ENCODE results near the gene ZBTB20.

Gene ZBTB20

DNA sequence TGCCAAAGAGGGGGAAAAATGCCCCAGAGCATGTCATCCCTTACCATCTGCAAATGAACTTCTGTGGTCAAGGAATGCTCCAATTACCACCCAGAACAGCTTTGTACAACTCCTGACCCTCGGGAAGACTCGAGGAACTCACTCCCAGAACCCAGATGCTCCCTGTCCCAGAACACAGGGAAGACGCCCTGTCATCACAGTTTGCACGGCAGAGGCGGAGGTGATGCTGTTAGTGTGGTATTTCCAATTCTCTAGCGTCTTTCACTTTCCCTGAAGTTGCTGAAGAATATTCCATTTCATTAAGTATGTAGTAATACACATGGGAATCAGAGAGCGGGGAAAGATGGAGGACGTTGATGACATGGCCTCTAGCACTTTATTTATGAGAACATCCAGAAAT lies 659.6 kb downstream of the ZBTB20 start:
- no peaks in the 10 kb centered on the region for H3K36me3 ChIP-seq
- no peaks in the 10 kb centered on the region for H3K9me3 ChIP-seq
- DNase-seq, result no peak
- TF ChIP-seq CTCF (IDR thresholded peaks at IDR 0.05; ENCODE audit: low read depth, low read length), result no peak
- H3K27me3 ChIP-seq, result no peaks in the 10 kb centered on the region
- no peaks in the 10 kb centered on the region for H3K4me1 ChIP-seq
- H3K4me3 ChIP-seq (ENCODE audit: low read depth, low read length), result no peak overlapping the region

DNA sequence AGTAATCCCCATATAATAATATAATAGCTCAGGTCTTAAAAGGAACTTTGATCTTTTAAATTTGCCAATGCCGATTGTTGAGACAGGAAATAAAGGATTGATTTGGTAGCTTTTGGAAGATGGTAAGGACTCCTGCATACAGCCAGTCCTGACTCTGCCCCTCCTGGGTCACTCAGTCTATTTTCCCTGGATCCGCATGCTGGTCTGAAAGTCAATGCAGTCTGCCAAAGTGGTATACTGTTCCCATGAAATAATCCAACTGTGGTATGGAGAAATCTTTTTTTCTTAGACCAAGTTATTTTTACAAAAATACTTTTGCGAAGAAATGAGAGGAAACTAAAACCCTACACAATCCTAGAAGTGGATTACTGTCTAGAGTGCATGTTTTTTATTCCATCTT lies 662.2 kb downstream of the ZBTB20 start:
- TF ChIP-seq CTCF (IDR thresholded peaks at IDR 0.05; ENCODE audit: low read depth, low read length), result no peak

GRCh38 chr3:114481113-114481512 lies 666.0 kb downstream of the ZBTB20 start:
- Histone ChIP-seq H3K9me3 (no peaks in the 10 kb centered on the region), H3K27me3 (no peaks in the 10 kb centered on the region), H3K4me3 (ENCODE audit: low read depth, low read length) (no peak overlapping the region), H3K36me3 (no peaks in the 10 kb centered on the region), H3K4me1 (peaks cover 3% of the 10 kb centered on the region; the same call in 1 of the 2 replicates)
- TF ChIP-seq CTCF (IDR thresholded peaks at IDR 0.05; ENCODE audit: low read depth, low read length), result no peak
- DNase-seq, result no peak

More for the DNA sequence above, 662.2 kb downstream of the ZBTB20 start:
- no peak overlapping the region for H3K4me3 ChIP-seq (ENCODE audit: low read depth, low read length)
- H3K4me1 ChIP-seq, result peaks cover 3% of the 10 kb centered on the region; the same call in 1 of the 2 replicates
- H3K9me3 ChIP-seq, result no peaks in the 10 kb centered on the region
- no peaks in the 10 kb centered on the region for H3K36me3 ChIP-seq
- H3K27me3 ChIP-seq, result no peaks in the 10 kb centered on the region
- DNase-seq, result no peak

DNA sequence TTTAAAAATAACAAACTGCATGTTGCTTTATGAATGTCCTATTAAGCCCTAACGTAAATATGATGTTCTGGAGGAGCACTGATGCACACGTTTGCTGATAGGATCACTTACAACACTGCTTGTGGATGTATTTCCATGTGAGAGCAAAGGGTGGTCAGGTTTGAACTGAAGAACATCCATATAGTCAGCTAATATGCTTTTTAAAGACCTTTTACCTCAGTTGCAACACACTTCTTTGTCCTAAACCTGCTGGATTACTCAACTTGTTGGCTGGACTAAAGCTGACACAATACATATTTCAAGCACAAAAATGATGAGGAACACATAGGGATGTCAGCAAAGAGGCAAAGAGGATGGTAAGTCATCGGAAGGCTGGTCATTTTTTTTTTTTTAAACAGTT lies 666.6 kb downstream of the ZBTB20 start:
- TF ChIP-seq CTCF (IDR thresholded peaks at IDR 0.05; ENCODE audit: low read depth, low read length), result no peak

DNA sequence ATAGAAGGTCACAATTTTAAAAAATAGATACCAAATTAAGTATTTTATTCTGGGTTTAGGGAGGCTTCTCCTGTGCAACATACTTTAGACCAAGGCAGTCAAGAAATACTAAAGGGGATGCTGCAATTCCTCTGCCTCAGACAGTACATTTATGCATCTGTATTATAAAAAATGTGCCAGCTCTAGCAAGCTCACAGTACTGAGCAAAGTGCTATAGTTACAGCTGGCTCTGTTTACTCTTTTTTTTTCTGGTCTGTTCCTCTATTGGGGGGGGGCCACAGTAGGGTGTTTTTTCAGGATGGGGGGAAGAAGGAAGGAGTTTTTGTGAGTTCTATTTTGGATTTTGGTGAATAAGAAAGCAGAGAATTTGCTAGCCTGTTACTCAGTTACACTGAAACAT lies 668.3 kb downstream of the ZBTB20 start:
- no peak for TF ChIP-seq CTCF (IDR thresholded peaks at IDR 0.05; ENCODE audit: low read depth, low read length)
- Histone ChIP-seq H3K4me3 (ENCODE audit: low read depth, low read length) (no peak overlapping the region), H3K9me3 (no peaks in the 10 kb centered on the region), H3K4me1 (peaks cover 3% of the 10 kb centered on the region; the same call in 1 of the 2 replicates), H3K27me3 (no peaks in the 10 kb centered on the region), H3K36me3 (no peaks in the 10 kb centered on the region)
- DNase-seq, result no peak

More for the DNA sequence above, 666.6 kb downstream of the ZBTB20 start:
- no peaks in the 10 kb centered on the region for H3K36me3 ChIP-seq
- H3K4me3 ChIP-seq (ENCODE audit: low read depth, low read length), result no peak overlapping the region
- no peaks in the 10 kb centered on the region for H3K9me3 ChIP-seq
- H3K4me1 ChIP-seq, result peaks cover 3% of the 10 kb centered on the region; the same call in 1 of the 2 replicates
- H3K27me3 ChIP-seq, result no peaks in the 10 kb centered on the region
- no peak for DNase-seq

DNA sequence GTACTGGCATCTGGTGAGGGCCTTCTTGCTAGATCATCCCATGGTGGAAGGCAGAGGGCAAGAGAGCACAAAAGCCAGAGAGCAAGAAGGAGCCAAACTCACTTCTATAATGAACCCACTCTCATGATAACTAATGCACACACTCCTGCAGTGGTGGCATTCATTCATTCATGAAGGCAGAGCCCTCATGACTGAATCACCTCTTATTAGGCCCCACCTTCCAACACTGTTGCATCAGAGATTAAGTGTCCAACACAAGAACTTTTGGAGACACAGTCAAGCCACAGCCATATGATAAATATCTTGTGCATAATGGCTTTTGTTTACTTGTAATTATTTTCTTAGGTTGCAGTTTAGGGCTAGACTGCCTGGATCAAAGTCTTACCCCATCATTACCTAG lies 670.6 kb downstream of the ZBTB20 start:
- DNase-seq, result no peak
- Histone ChIP-seq H3K9me3 (no peaks in the 10 kb centered on the region), H3K4me1 (peaks cover 3% of the 10 kb centered on the region; the same call in 1 of the 2 replicates), H3K36me3 (no peaks in the 10 kb centered on the region), H3K27me3 (no peaks in the 10 kb centered on the region), H3K4me3 (ENCODE audit: low read depth, low read length) (no peak overlapping the region)
- TF ChIP-seq CTCF (IDR thresholded peaks at IDR 0.05; ENCODE audit: low read depth, low read length), result no peak
